GM18526 (cell line): ENCODE results near the gene DNAH10.
A peak's percentile ranks its signal among the peaks of the same experiment; 100 is the strongest.

Source experiments
- POLR2A ChIP-seq: IDR thresholded peaks from 3 replicates; pipeline ENCODE4 v1.6.1; 2011; ENCODE audit not compliant: insufficient read length; ENCODE audit errors: extremely low read depth

The DNAH10 gene

GRCh38 chr12:123960856-123961255, 198.8 kb downstream of the DNAH10 start:
- TF ChIP-seq POLR2A, result no peak

- no peak for TF ChIP-seq POLR2A
Measured at GRCh38 chr12:123961585-123962345, 199.7 kb downstream of the DNAH10 start.

- TF ChIP-seq POLR2A, result no peak
Measured at GRCh38 chr12:123962513-123962912, 200.4 kb downstream of the DNAH10 start.

GRCh38 chr12:123963821-123964220, 201.7 kb downstream of the DNAH10 start:
- TF ChIP-seq POLR2A, result no peak

GRCh38 chr12:123965382-123965781, 203.3 kb downstream of the DNAH10 start:
- TF ChIP-seq POLR2A, result no peak

GRCh38 chr12:123966596-123966995, 204.5 kb downstream of the DNAH10 start:
- no peak for TF ChIP-seq POLR2A

- TF ChIP-seq POLR2A, result no peak
Measured at GRCh38 chr12:123967121-123967586, 205.1 kb downstream of the DNAH10 start.

- TF ChIP-seq POLR2A, result no peak
Measured at GRCh38 chr12:123971449-123971769, 209.3 kb downstream of the DNAH10 start.

GRCh38 chr12:123971770-123972456, 209.8 kb downstream of the DNAH10 start:
- no peak for TF ChIP-seq POLR2A

GRCh38 chr12:123972457-123973401, 210.6 kb downstream of the DNAH10 start, which contains the start of the genes CCDC92 and ZNF664:
Gene CCDC92 (minus strand): TSS chr12:123972831. CDS start chr12:123944305, 28,526 bp downstream.
Gene ZNF664 (plus strand): TSS chr12:123973215. CDS start chr12:124012145, 38,930 bp downstream.
- peak; percentile 66 for TF ChIP-seq POLR2A

GRCh38 chr12:123973552-123974341, 211.6 kb downstream of the DNAH10 start:
- no peak for TF ChIP-seq POLR2A

GRCh38 chr12:123976227-123976826, 214.2 kb downstream of the DNAH10 start:
- no peak for TF ChIP-seq POLR2A

GRCh38 chr12:123979566-123979965, 217.5 kb downstream of the DNAH10 start:
- TF ChIP-seq POLR2A, result no peak

- no peak for TF ChIP-seq POLR2A
Measured at GRCh38 chr12:123982269-123982668, 220.2 kb downstream of the DNAH10 start.
